ENCODE measurements around the gene SMTNL1.

SMTNL1 gene

GRCh38 chr11:57546869-57547475, 9.6 kb downstream of the SMTNL1 start:
- no peak for DNase-seq

- no peak for DNase-seq
These were observed 10.5 kb downstream of the SMTNL1 start for GRCh38 chr11:57547854-57548377.

GRCh38 chr11:57549983-57550382, 12.6 kb downstream of the SMTNL1 start:
- DNase-seq = no peak

GRCh38 chr11:57551941-57552340, 14.5 kb downstream of the SMTNL1 start:
- DNase-seq = no peak

- DNase-seq = no peak
These were observed 15.1 kb downstream of the SMTNL1 start for GRCh38 chr11:57552479-57552878.

- DNase-seq = no peak
These were observed 18.0 kb downstream of the SMTNL1 start for GRCh38 chr11:57555393-57555792.

- DNase-seq = no peak
These were observed 18.6 kb downstream of the SMTNL1 start for GRCh38 chr11:57556041-57556440.

- DNase-seq = no peak
These were observed 22.8 kb downstream of the SMTNL1 start for GRCh38 chr11:57560146-57560545.

GRCh38 chr11:57562596-57562995, 25.2 kb downstream of the SMTNL1 start:
- DNase-seq = no peak

- peak; percentile 3 for DNase-seq
These were observed 28.9 kb downstream of the SMTNL1 start for GRCh38 chr11:57566005-57566904.

- peak; percentile 3 for DNase-seq
These were observed 29.6 kb downstream of the SMTNL1 start for GRCh38 chr11:57566905-57567514.

GRCh38 chr11:57567515-57568329, 30.3 kb downstream of the SMTNL1 start, which contains the start of gene UBE2L6:
UBE2L6 (minus strand) TSS chr11:57567672; CDS start chr11:57567611, 61 bp downstream.
- peak; percentile 83 for DNase-seq

GRCh38 chr11:57568330-57568766, 31.0 kb downstream of the SMTNL1 start:
- DNase-seq = no peak

- no peak for DNase-seq
These were observed 34.2 kb downstream of the SMTNL1 start for GRCh38 chr11:57571606-57572005.

- DNase-seq = no peak
These were observed 36.7 kb downstream of the SMTNL1 start for GRCh38 chr11:57574061-57574460.

GRCh38 chr11:57584341-57584740, 46.9 kb downstream of the SMTNL1 start:
- no peak for DNase-seq

GRCh38 chr11:57585301-57585700, 47.9 kb downstream of the SMTNL1 start:
- no peak for DNase-seq

- DNase-seq = no peak
These were observed 49.4 kb downstream of the SMTNL1 start for GRCh38 chr11:57586711-57587245.

- DNase-seq = no peak
These were observed 50.8 kb downstream of the SMTNL1 start for GRCh38 chr11:57588046-57588710.

- no peak for DNase-seq
These were observed 59.0 kb downstream of the SMTNL1 start for GRCh38 chr11:57596266-57596885.

GRCh38 chr11:57597461-57597915, 60.1 kb downstream of the SMTNL1 start, which contains the start of gene SERPING1:
SERPING1 (plus strand) TSS chr11:57597685; CDS start chr11:57598271, 586 bp downstream.
- no peak for DNase-seq
